Neutrophil (primary cell): ENCODE data around the gene TRIM2.

ENCODE experiments used
- H3K27ac ChIP-seq: fragments of 200-600 bp; sonication (generic); 2 replicates; pipeline ENCODE4 v1.5.1; 2016; ENCODE audit warnings: mild to moderate bottlenecking, moderate library complexity
- H3K27me3 ChIP-seq: fragments of 200-600 bp; sonication (generic); 2 replicates; pipeline ENCODE4 v1.6.0; 2016; ENCODE audit warnings: mild to moderate bottlenecking
- H3K36me3 ChIP-seq: fragments of 200-600 bp; sonication (generic); 2 replicates; pipeline ENCODE4 v1.5.1; 2017
- H3K4me1 ChIP-seq, 2 experiments: fragments of 200-600 bp in 1 of 2; sonication (generic) in 1 of 2; 1 replicate in 1 of 2; 2 replicates in 1 of 2; pipeline versions ENCODE4 v1.5.1 to v1.6.1; 2013 to 2016; ENCODE audit warnings: low read depth in 1 of 2, low read length in 1 of 2, mild to moderate bottlenecking in 1 of 2, moderate library complexity in 1 of 2; ENCODE audit not compliant: control insufficient read depth in 1 of 2, insufficient read depth in 1 of 2
- H3K4me3 ChIP-seq, 2 experiments: fragments of 200-600 bp in 1 of 2; sonication (generic) in 1 of 2; 1 replicate in 1 of 2; 2 replicates in 1 of 2; pipeline ENCODE4 v1.5.1; 2013 to 2016; ENCODE audit warnings: low read depth in 1 of 2, low read length in 1 of 2, mild to moderate bottlenecking in 1 of 2, moderate library complexity in 1 of 2
- H3K9me3 ChIP-seq: fragments of 200-600 bp; sonication (generic); 2 replicates; pipeline ENCODE4 v1.5.1; 2016
- CTCF ChIP-seq: fragments of 200-600 bp; sonication (generic); IDR thresholded peaks from 2 replicates; pipeline ENCODE4 v1.5.1; 2016; ENCODE audit warnings: antibody characterized with exemption

The TRIM2 gene

GRCh38 chr4:153211986-153212728 is 7.9 kb downstream of the TRIM2 start:
- Histone ChIP-seq H3K36me3 (no peaks in the 10 kb centered on the region), H3K4me3 (no peak overlapping the region), H3K4me1 (no peaks in the 10 kb centered on the region), H3K27me3 (peaks cover 22% of the 10 kb centered on the region), H3K27ac (no peak overlapping the region), H3K9me3 (no peaks in the 10 kb centered on the region)
- no peak for TF ChIP-seq CTCF

GRCh38 chr4:153212736-153213135 is 8.5 kb downstream of the TRIM2 start:
- Histone ChIP-seq H3K4me3 (no peak overlapping the region), H3K27me3 (peaks cover 28% of the 10 kb centered on the region), H3K4me1 (no peaks in the 10 kb centered on the region), H3K27ac (no peak overlapping the region), H3K9me3 (no peaks in the 10 kb centered on the region), H3K36me3 (no peaks in the 10 kb centered on the region)
- TF ChIP-seq CTCF: no peak

GRCh38 chr4:153215921-153216320 is 11.7 kb downstream of the TRIM2 start:
- no peaks in the 10 kb centered on the region for H3K4me1 ChIP-seq
- H3K4me3 ChIP-seq: no peak overlapping the region
- no peaks in the 10 kb centered on the region for H3K9me3 ChIP-seq
- no peak for TF ChIP-seq CTCF
- no peak overlapping the region for H3K27ac ChIP-seq
- H3K36me3 ChIP-seq: no peaks in the 10 kb centered on the region
- peaks cover 44% of the 10 kb centered on the region for H3K27me3 ChIP-seq

GRCh38 chr4:153216546-153216945 is 12.3 kb downstream of the TRIM2 start:
- Histone ChIP-seq H3K4me3 (no peak overlapping the region), H3K9me3 (no peaks in the 10 kb centered on the region), H3K36me3 (no peaks in the 10 kb centered on the region), H3K27ac (no peak overlapping the region), H3K4me1 (no peaks in the 10 kb centered on the region), H3K27me3 (peaks cover 50% of the 10 kb centered on the region)
- TF ChIP-seq CTCF: no peak

GRCh38 chr4:153217440-153217839 is 13.2 kb downstream of the TRIM2 start:
- Histone ChIP-seq H3K36me3 (no peaks in the 10 kb centered on the region), H3K4me3 (no peak overlapping the region), H3K27me3 (peaks cover 56% of the 10 kb centered on the region), H3K4me1 (peaks cover 3% of the 10 kb centered on the region in 2 experiments), H3K27ac (no peak overlapping the region), H3K9me3 (no peaks in the 10 kb centered on the region)
- TF ChIP-seq CTCF: no peak
